ENCODE data around the gene IL17REL.

IL17REL gene

DNA sequence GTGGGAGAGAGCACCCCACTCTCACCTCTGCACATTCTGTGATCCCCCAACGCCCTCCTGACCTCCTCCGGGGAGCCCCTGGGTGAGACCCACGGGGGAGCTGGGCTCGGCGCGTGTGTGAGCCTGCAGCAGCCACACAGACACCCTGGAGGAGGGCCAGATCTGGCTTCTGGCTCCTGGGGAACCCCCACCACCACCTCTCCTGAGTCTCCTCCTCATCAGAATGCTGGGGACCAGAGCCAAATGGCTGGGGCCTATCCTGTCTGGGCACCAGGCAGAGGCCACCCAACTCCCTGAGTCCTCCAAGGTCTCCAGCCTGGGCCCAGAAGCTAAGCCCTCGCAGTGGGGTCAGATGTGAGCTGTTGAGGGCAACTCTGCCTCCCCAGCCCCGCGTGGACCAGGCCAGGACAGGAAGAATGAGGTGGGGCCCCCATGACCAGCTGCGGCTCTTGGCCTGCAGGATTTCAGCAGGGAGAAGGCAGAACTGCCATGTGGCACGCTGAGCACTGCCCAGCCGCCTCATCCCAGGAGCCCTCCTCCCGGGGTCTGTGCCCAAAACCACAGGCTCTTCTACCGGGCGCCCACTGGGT is 57.5 kb downstream of the IL17REL start:
- DNase-seq, result no peak

- DNase-seq, result no peak
Measured at GRCh38 chr22:49954354-49954753, 58.2 kb downstream of the IL17REL start.

GRCh38 chr22:49953680-49954344 is 58.8 kb downstream of the IL17REL start:
- DNase-seq, result no peak

- DNase-seq, result no peak
Measured at GRCh38 chr22:49953027-49953679, 59.4 kb downstream of the IL17REL start.

DNA sequence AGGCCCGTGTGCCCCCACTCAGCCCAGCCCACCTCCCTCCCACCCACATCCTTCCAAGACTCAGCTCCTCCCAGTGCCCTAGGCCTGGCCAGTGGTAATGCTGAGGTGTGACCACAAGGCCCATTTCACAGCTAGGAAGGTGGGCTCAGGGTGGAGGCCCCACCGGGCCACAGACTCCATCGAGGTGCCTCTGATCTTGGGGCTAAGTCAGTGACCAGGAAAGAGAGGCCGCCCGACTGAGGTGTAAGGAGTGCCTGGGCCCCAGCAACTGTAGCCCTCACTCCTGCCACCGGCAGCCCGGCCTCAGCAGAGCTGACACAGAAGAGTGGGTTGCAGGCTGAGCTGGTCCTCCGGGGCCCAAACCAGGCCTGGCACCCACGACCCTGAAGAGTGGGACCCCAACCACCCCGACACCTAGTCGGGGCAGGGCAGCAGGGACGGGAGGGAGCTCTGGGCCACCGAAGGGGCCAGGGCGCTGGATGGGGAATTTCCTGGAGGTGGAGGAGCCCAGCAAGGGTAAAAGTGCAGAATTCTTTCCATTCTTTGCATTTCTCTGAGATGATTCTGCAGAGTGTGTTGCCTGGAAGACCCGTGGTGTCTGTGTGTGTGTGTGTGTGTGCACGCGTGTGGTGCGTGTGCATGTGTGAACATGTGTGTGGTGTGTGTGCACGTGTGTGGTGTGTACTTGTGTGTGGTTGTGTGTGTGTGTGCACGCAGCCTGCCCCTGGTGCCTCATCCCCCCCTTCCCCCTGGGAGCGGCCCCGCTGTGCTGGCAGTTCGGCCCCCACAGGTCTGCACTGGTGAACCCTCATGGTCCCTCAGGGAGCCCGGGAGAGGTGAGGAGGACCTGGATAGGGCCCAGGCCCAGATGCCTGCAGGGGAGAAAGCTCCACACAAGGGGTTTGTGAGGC is 60.3 kb downstream of the IL17REL start:
- DNase-seq, result no peak

- no peak for DNase-seq
Measured at GRCh38 chr22:49951678-49951985, 60.9 kb downstream of the IL17REL start.

DNA sequence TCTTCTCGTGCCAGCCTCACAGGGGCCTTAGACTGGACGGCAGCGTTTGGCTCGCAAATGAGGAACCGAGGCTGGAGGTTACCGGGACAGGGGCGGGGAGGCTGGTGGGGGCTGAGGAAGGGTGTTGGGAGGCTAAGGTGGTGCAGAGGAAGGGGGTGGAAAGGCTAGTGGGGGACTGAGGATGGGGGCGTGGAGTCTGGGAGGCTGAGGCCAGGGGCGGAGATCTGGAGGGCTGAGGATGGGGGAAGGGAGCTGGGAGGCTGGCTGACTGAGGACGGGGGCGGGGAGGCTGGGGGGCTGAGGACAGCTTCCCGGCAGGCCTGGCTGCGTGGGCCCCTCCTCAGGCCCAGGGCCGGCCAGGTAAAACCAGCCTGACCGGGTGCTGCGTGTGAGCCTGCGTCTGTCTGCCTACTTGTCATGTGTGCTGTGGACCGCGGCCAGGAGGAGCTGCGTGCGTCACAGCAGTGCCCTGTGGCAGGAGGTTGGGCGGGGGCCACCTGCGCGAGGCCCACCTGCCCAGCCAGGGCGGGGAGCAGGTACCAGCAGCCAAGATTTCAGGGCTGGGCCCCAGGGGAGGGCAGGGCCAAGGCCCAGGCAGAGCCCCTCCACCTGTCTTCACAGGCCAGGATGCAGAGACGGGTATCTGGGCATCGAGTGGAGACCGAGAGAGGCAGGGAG is 61.4 kb downstream of the IL17REL start:
- peak; percentile 80 to 87 for DNase-seq

DNA sequence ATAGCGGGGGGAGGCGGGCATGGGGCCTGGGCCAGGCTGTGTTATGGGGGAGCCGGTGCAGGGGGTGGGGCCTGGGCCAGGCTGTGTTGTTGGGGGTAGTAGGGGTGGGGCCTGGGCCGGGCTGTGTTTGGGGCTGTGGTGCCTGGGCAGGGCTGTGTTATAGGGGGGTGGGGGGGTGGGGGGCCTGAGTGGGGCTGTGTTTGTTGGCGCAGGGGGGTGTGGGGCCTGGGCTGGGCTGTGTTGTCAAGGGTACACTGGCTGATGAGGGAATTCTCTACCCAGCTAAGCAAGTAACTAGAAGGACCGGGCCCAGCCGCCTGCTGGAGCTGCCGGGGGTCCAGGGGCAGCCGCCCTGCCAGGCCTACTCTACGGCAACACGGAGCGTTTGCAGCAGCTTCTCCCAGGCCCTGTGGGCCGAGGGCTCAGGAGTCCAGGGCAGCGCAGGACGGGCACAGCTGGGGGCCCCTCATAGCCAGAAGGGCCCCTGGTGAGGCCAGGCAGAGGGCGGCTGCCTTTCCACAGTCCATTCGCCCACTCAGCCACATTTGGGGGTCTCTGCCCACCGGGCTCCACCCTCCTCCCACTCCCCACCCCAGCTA is 62.1 kb downstream of the IL17REL start:
- DNase-seq, result no peak

GRCh38 chr22:49949914-49950292 is 62.7 kb downstream of the IL17REL start:
- no peak for DNase-seq

- no peak for DNase-seq
Measured at GRCh38 chr22:49948958-49949913, 63.3 kb downstream of the IL17REL start.

- no peak for DNase-seq
Measured at GRCh38 chr22:49948116-49948957, 64.2 kb downstream of the IL17REL start.

GRCh38 chr22:49947296-49947622 is 65.3 kb downstream of the IL17REL start:
- DNase-seq, result no peak

- no peak for DNase-seq
Measured at GRCh38 chr22:49946612-49947295, 65.8 kb downstream of the IL17REL start.

DNA sequence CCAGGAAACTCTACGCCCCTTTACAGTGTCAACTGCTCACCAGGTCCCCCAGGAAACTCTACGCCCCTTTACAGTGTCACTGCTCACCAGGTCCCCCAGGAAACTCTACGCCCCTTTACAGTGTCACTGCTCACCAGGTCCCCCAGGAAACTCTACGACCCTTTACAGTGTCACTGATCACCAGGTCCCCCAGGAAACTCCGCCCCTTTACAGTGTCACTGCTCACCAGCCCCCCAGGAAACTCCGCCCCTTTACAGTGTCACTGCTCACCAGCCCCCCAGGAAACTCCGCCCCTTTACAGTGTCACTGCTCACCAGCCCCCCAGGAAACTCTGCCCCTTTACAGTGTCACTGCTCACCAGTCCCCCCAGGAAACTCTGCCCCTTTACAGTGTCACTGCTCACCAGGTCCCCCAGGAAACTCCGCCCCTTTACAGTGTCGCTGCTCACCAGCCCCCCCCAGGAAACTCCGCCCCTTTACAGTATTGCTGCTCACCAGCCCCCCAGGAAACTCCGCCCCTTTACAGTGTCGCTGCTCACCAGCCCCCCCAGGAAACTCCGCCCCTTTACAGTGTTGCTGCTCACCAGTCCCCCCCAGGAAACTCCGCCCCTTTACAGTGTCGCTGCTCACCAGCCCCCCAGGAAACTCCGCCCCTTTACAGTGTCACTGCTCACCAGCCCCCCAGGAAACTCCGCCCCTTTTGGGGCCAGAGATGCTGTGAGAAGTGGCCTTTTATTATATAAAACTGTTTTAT is 67.3 kb downstream of the IL17REL start:
- peak; percentile 67 to 73 for DNase-seq

Data from activated T-cell treated with anti-CD3 and anti-CD28 coated beads, Interleukin-2, amount 50 U/mL, for 48 hours (primary cell).